B cell (primary cell): ENCODE results near the gene NDUFV2. TPM values are rescaled to one million over a fixed set of nuclear protein-coding genes. Genes with fewer than 3 reads are reported as not detected.

Source experiments
- ATAC-seq: fragments of 200-7000 bp; cut with Tn5 transposase; one replicate; pipeline ENCODE4 v1.10.0; 2021; ENCODE audit warnings: low read depth, mild to moderate bottlenecking, moderate number of reproducible peaks, moderate library complexity
- CTCF ChIA-PET: fragments of 350-600 bp; sonication (Branson Sonifier 250); formaldehyde crosslinking; loops from one replicate; lab custom pipeline; 2021; ENCODE audit warnings: antibody characterized with exemption, inconsistent platforms; lab: Charles Lee
- POLR2A ChIA-PET: fragments of 350-600 bp; sonication (Branson Sonifier 250); formaldehyde crosslinking; loops from one replicate; lab custom pipeline; 2021; ENCODE audit warnings: antibody characterized with exemption; lab: Charles Lee
- DNase-seq: peaks from one replicate; pipeline ENCODE4 v3.0.0; 2013
- H2AFZ ChIP-seq: 2 replicates; pipeline ENCODE4 v1.6.1; 2012; ENCODE audit warnings: mild to moderate bottlenecking, low read depth, low read length; ENCODE audit not compliant: insufficient read depth, poor library complexity, severe bottlenecking
- H3K27ac ChIP-seq, 2 donors: 1 replicate in 1 of 2; 2 replicates in 1 of 2; pipeline ENCODE4 v1.5.1; 2012 to 2013; ENCODE audit warnings: low read length in 2 of 2, mild to moderate bottlenecking in 2 of 2, moderate library complexity in 1 of 2
- H3K27me3 ChIP-seq, 4 experiments: fragments of 200-600 bp in 1 of 4; sonication (generic) in 1 of 4; replicated peaks in 1 of 4; 1 replicate in 2 of 4; 2 replicates in 2 of 4; pipeline versions ENCODE4 v1.6.1 to v1.7.0; 2013 to 2016; ENCODE audit warnings: low read length in 3 of 4, mild to moderate bottlenecking in 2 of 4, mixed read lengths in 1 of 4, moderate library complexity in 1 of 4; ENCODE audit not compliant: insufficient read depth in 4 of 4, control insufficient read depth in 3 of 4; ENCODE audit errors: control extremely low read depth in 1 of 4
- H3K36me3 ChIP-seq, 2 experiments: replicated peaks in 1 of 2; 1 replicate in 1 of 2; 2 replicates in 1 of 2; pipeline versions ENCODE4 v1.6.1 to v1.7.1; 2013; ENCODE audit warnings: low read length in 1 of 2; ENCODE audit not compliant: insufficient read depth in 2 of 2, control insufficient read depth in 1 of 2; ENCODE audit errors: control extremely low read depth in 1 of 2, extremely low read depth in 1 of 2
- H3K4me1 ChIP-seq, 2 donors: fragments of 200-600 bp in 1 of 2; sonication (generic) in 1 of 2; 1 replicate in 1 of 2; 2 replicates in 1 of 2; pipeline versions ENCODE4 v1.5.1 to v1.6.1; 2013 to 2017; ENCODE audit warnings: low read length in 2 of 2; ENCODE audit not compliant: control insufficient read depth in 2 of 2, insufficient read depth in 2 of 2
- H3K4me2 ChIP-seq: replicated peaks from 2 replicates; pipeline ENCODE3; 2012; ENCODE audit warnings: mild to moderate bottlenecking, low read depth, low read length; ENCODE audit not compliant: poor library complexity, severe bottlenecking
- H3K4me3 ChIP-seq, 5 experiments: fragments of 200-600 bp in 1 of 5; sonication (generic) in 1 of 5; 1 replicate in 3 of 5; 2 replicates in 2 of 5; pipeline versions ENCODE4 v1.5.1 to v1.7.0; 2011 to 2016; ENCODE audit warnings: low read length in 4 of 5, mild to moderate bottlenecking in 4 of 5, low read depth in 2 of 5, control low read depth in 1 of 5, moderate library complexity in 1 of 5; ENCODE audit not compliant: insufficient read depth in 1 of 5; ENCODE audit errors: control extremely low read depth in 1 of 5, extremely low read depth in 1 of 5
- H3K79me2 ChIP-seq: fragments of 200-600 bp; sonication (generic); one replicate; pipeline ENCODE4 v1.6.0; 2016; ENCODE audit warnings: low read length; ENCODE audit not compliant: control insufficient read depth, insufficient read depth
- H3K9ac ChIP-seq: fragments of 200-600 bp; sonication (generic); 2 replicates; pipeline ENCODE4 v1.6.1; 2017; ENCODE audit warnings: mild to moderate bottlenecking, low read length, moderate library complexity
- H3K9me3 ChIP-seq, 3 donors: one replicate each; pipeline versions ENCODE4 v1.6.1 to v1.7.1; 2013; ENCODE audit warnings: low read length in 2 of 3; ENCODE audit not compliant: control insufficient read depth in 2 of 3, insufficient read depth in 1 of 3; ENCODE audit errors: control extremely low read depth in 1 of 3
- H4K20me1 ChIP-seq: 2 replicates; pipeline ENCODE4 v1.6.0; 2012; ENCODE audit warnings: mild to moderate bottlenecking, low read length; ENCODE audit not compliant: insufficient read depth, control insufficient read depth, poor library complexity, severe bottlenecking
- H3K27ac Mint-ChIP-seq: one replicate; pipeline ENCODE4 v1.8.0; 2021; ENCODE audit warnings: mixed read lengths
- H3K27me3 Mint-ChIP-seq: one replicate; pipeline ENCODE4 v1.8.0; 2021; ENCODE audit warnings: mixed read lengths
- H3K4me1 Mint-ChIP-seq: one replicate; pipeline ENCODE4 v1.8.0; 2021; ENCODE audit warnings: mixed read lengths
- H3K4me3 Mint-ChIP-seq: one replicate; pipeline ENCODE4 v1.8.0; 2021; ENCODE audit warnings: mixed read lengths
- H3K9me3 Mint-ChIP-seq: one replicate; pipeline ENCODE4 v1.8.0; 2022; ENCODE audit warnings: mixed read lengths; ENCODE audit not compliant: insufficient read depth
- EZH2 ChIP-seq: IDR thresholded peaks from 2 replicates; pipeline ENCODE4 v1.6.1; 2012; ENCODE audit warnings: borderline replicate concordance, low read depth, mild to moderate bottlenecking, moderate library complexity, low read length; ENCODE audit not compliant: insufficient read depth, poor library complexity, severe bottlenecking
- WGBS: methylation state at CpG from one replicate; pipeline ENCODE4 v1.1.5; 2013; ENCODE audit warnings: missing lambda C conversion rate; ENCODE audit not compliant: insufficient coverage; 5-methylcytosine and 5-hydroxymethylcytosine counted together
- intact Hi-C: fragments of 100-400 bp; cut with micrococcal nuclease; formaldehyde crosslinking; loops from one replicate; pipeline ENCODE4 v1.10.0; 2022
- polyA plus RNA-seq: library from polyadenylated mRNA; depleted of rRNA; stranded (reverse); fragments of >200 nt; gene quantifications from 2 replicates; pipeline ENCODE4 v1.2.3, GENCODE V29; 2012
- total RNA-seq, 2 donors: library from RNA; stranded (reverse); fragments of 120-200 nt in 1 of 2; gene quantifications; 1 replicate in 1 of 2; 2 replicates in 1 of 2; pipeline versions ENCODE4 v1.2.3 to v1.2.4, GENCODE V29; 2013 to 2022
- TF ChIP-seq, protein P1 (sequence below): fragments of 200-600 bp; IDR thresholded peaks from one replicate; pipeline ENCODE4 v1.8.0; 2022; ENCODE audit warnings: antibody characterized with exemption, mild to moderate bottlenecking

Gene NDUFV2
- total and polyA plus RNA-seq, 2 donors (not counting 1 experiment from before 2014, with no cell fraction given) = 44.4 to 137 TPM

GRCh38 chr18:9053814-9054213, 48.7 kb upstream of the NDUFV2 start:
- H3K27ac Mint-ChIP-seq = no peak overlapping the region
- H3K4me3 ChIP-seq = no peak overlapping the region
- no peaks in the 10 kb centered on the region for H4K20me1 ChIP-seq
- H3K36me3 ChIP-seq = no peaks in the 10 kb centered on the region
- WGBS = 100% methylated on average over 1 of the region's 1 CpG
- H3K9me3 Mint-ChIP-seq = peaks cover 9% of the 10 kb centered on the region
- H3K27me3 ChIP-seq = no peaks in the 10 kb centered on the region
- H3K27ac ChIP-seq = no peak overlapping the region
- ChIA-PET CTCF (no interaction called here), POLR2A (no interaction called here)
- H3K27me3 Mint-ChIP-seq = no peaks in the 10 kb centered on the region
- TF ChIP-seq, protein P1, sequence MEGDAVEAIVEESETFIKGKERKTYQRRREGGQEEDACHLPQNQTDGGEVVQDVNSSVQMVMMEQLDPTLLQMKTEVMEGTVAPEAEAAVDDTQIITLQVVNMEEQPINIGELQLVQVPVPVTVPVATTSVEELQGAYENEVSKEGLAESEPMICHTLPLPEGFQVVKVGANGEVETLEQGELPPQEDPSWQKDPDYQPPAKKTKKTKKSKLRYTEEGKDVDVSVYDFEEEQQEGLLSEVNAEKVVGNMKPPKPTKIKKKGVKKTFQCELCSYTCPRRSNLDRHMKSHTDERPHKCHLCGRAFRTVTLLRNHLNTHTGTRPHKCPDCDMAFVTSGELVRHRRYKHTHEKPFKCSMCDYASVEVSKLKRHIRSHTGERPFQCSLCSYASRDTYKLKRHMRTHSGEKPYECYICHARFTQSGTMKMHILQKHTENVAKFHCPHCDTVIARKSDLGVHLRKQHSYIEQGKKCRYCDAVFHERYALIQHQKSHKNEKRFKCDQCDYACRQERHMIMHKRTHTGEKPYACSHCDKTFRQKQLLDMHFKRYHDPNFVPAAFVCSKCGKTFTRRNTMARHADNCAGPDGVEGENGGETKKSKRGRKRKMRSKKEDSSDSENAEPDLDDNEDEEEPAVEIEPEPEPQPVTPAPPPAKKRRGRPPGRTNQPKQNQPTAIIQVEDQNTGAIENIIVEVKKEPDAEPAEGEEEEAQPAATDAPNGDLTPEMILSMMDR = no peak
- no peak for TF ChIP-seq EZH2
- ATAC-seq (no peak), DNase-seq (no peak)
- peaks cover 1 to 14% (median 9%) of the 10 kb centered on the region in 3 donors for H3K9me3 ChIP-seq
- intact Hi-C loops = no loop called here
- no peaks in the 10 kb centered on the region for H3K79me2 ChIP-seq
- H3K4me3 Mint-ChIP-seq = no peak overlapping the region
- no peak overlapping the region for H3K4me2 ChIP-seq
- H2AFZ ChIP-seq = no peak overlapping the region
- H3K9ac ChIP-seq = no peak overlapping the region
- H3K4me1 ChIP-seq = no peaks in the 10 kb centered on the region
- no peaks in the 10 kb centered on the region for H3K4me1 Mint-ChIP-seq

GRCh38 chr18:9055185-9055584, 47.3 kb upstream of the NDUFV2 start:
- Mint-ChIP-seq H3K4me3 (no peak overlapping the region), H3K9me3 (peaks cover 7% of the 10 kb centered on the region), H3K4me1 (no peaks in the 10 kb centered on the region), H3K27me3 (no peaks in the 10 kb centered on the region), H3K27ac (no peak overlapping the region)
- ATAC-seq (no peak), DNase-seq (no peak)
- intact Hi-C loops = no loop called here
- no peak overlapping the region for H3K9ac ChIP-seq
- ChIA-PET CTCF (no interaction called here), POLR2A (no interaction called here)
- no peaks in the 10 kb centered on the region for H3K36me3 ChIP-seq
- H3K9me3 ChIP-seq = peaks cover 1 to 14% (median 9%) of the 10 kb centered on the region in 3 donors
- TF ChIP-seq EZH2 = no peak
- TF ChIP-seq, protein P1 = no peak
- H2AFZ ChIP-seq = no peak overlapping the region
- H3K4me1 ChIP-seq = no peaks in the 10 kb centered on the region
- H3K4me2 ChIP-seq = no peak overlapping the region
- H3K4me3 ChIP-seq = no peak overlapping the region
- H4K20me1 ChIP-seq = no peaks in the 10 kb centered on the region
- no peak overlapping the region for H3K27ac ChIP-seq
- H3K27me3 ChIP-seq = no peaks in the 10 kb centered on the region
- no CpG with 5 or more reads among the region's 1 CpG for WGBS
- H3K79me2 ChIP-seq = no peaks in the 10 kb centered on the region
